Measurements from ENCODE around the gene S100A8.

S100A8 gene

GRCh38 chr1:153340356-153340755, 50.5 kb downstream of the S100A8 start:
- H3K4me2 ChIP-seq (ENCODE audit: low read length), result no peak overlapping the region
- H3K79me2 ChIP-seq (ENCODE audit: low read length), result no peaks in the 10 kb centered on the region
- H2AFZ ChIP-seq (ENCODE audit: low read depth, low read length), result no peak overlapping the region
- no peaks in the 10 kb centered on the region for H4K20me1 ChIP-seq (ENCODE audit: insufficient read depth, low read length)
- no peaks in the 10 kb centered on the region for H3K36me3 ChIP-seq (replicated peaks; ENCODE audit: low read depth, low read length)
- TF ChIP-seq, protein P1, sequence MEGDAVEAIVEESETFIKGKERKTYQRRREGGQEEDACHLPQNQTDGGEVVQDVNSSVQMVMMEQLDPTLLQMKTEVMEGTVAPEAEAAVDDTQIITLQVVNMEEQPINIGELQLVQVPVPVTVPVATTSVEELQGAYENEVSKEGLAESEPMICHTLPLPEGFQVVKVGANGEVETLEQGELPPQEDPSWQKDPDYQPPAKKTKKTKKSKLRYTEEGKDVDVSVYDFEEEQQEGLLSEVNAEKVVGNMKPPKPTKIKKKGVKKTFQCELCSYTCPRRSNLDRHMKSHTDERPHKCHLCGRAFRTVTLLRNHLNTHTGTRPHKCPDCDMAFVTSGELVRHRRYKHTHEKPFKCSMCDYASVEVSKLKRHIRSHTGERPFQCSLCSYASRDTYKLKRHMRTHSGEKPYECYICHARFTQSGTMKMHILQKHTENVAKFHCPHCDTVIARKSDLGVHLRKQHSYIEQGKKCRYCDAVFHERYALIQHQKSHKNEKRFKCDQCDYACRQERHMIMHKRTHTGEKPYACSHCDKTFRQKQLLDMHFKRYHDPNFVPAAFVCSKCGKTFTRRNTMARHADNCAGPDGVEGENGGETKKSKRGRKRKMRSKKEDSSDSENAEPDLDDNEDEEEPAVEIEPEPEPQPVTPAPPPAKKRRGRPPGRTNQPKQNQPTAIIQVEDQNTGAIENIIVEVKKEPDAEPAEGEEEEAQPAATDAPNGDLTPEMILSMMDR (IDR thresholded peaks at IDR 0.05; ENCODE audit: low read depth, low read length), result no peak
- no peak for TF ChIP-seq EZH2phosphoT487 (IDR thresholded peaks at IDR 0.05; ENCODE audit: low read depth)
- no peak overlapping the region for H3K9ac ChIP-seq (ENCODE audit: low read length)
- peaks cover 28% of the 10 kb centered on the region for H3K4me1 ChIP-seq (ENCODE audit: low read length)
- no peak overlapping the region for H3K4me3 ChIP-seq (ENCODE audit: low read length)
- no peak overlapping the region for H3K27ac ChIP-seq (ENCODE audit: low read length)
- H3K9me3 ChIP-seq (ENCODE audit: insufficient read depth, low read length), result no peaks in the 10 kb centered on the region
- H3K27me3 ChIP-seq (ENCODE audit: low read depth, low read length), result 0 out of 2 replicates have a peak, but pooled peaks cover 8% of the 10 kb centered on the region

All from OCI-LY3 (cell line).